ENCODE measurements around the gene CRIM1. TPM values are rescaled to one million over a fixed set of nuclear protein-coding genes. Genes with fewer than 3 reads are reported as not detected.

Gene CRIM1
- total RNA-seq, 1 donor from 2014 or later: 35.3 TPM

DNA sequence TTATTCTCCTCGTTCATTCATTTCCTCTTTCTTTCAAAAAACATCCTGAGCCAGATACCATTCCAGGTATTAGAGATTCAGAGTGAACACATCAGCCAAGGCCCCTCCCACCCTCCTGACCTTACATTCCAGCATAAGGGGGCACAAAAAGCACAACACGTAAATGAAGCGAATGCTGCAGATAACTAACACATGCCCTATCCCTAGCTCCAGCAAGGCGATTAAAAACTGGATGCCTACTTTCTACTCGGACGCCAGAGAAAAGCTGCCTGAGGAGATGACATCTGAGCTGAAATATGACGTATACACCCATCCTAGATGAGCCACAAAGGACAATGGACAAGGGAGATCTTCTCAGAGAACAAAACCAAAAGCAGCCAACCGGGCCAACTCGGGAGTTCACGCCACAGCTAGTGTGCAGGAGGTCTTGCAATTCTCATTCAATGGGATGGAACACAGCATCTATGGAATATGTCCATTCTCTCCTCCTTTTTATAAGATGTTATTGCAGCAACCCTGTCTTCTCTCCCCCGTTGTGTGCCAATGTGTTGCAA is 208.9 kb downstream of the CRIM1 start:
- peaks cover 5% of the 10 kb centered on the region for H3K36me3 ChIP-seq (ENCODE audit: control insufficient read depth, insufficient read depth, low read length)
- no peak for TF ChIP-seq CTCF (IDR thresholded peaks at IDR 0.05; ENCODE audit: insufficient read depth, low read length, severe bottlenecking)
- no peak for DNase-seq (ENCODE audit: low read depth)
- H3K27me3 ChIP-seq (ENCODE audit: control insufficient read depth, insufficient read depth, low read length): no peaks in the 10 kb centered on the region
- H3K4me3 ChIP-seq (ENCODE audit: low read depth, low read length): no peak overlapping the region
- FAIRE-seq: no peak

GRCh38 chr2:36565712-36566111 is 210.1 kb downstream of the CRIM1 start:
- Histone ChIP-seq H3K27me3 (ENCODE audit: control insufficient read depth, insufficient read depth, low read length) (no peaks in the 10 kb centered on the region), H3K36me3 (ENCODE audit: control insufficient read depth, insufficient read depth, low read length) (peaks cover 3% of the 10 kb centered on the region), H3K4me3 (ENCODE audit: low read depth, low read length) (no peak overlapping the region)
- no peak for FAIRE-seq
- TF ChIP-seq CTCF (IDR thresholded peaks at IDR 0.05; ENCODE audit: insufficient read depth, low read length, severe bottlenecking): no peak
- no peak for DNase-seq (ENCODE audit: low read depth)

DNA sequence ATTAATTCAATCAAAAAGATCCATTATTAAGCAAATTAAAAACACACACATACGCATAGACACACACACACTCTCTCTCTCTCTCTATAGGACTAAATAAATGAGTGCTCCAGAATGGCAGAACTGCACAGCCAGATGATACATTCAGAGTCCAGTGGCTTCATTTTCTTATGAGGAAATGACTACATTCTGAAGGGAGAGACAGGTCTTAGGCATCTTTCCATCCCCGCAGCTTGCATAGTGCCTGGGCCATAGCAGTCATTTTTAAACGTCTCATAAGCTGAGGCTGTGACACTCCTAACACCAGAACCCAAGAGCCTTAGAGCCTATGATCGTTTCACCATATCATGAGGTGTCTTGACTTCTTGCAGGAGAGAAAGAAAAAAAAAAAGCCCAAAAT is 211.3 kb downstream of the CRIM1 start:
- no peak for TF ChIP-seq CTCF (IDR thresholded peaks at IDR 0.05; ENCODE audit: insufficient read depth, low read length, severe bottlenecking)
- Histone ChIP-seq H3K36me3 (ENCODE audit: control insufficient read depth, insufficient read depth, low read length) (peaks cover 3% of the 10 kb centered on the region), H3K27me3 (ENCODE audit: control insufficient read depth, insufficient read depth, low read length) (no peaks in the 10 kb centered on the region), H3K4me3 (ENCODE audit: low read depth, low read length) (no peak overlapping the region)
- no peak for DNase-seq (ENCODE audit: low read depth)
- no peak for FAIRE-seq

- no peak for TF ChIP-seq CTCF (IDR thresholded peaks at IDR 0.05; ENCODE audit: insufficient read depth, low read length, severe bottlenecking)
- DNase-seq (ENCODE audit: low read depth) (no peak), FAIRE-seq (no peak)
- Histone ChIP-seq H3K27me3 (ENCODE audit: control insufficient read depth, insufficient read depth, low read length) (no peaks in the 10 kb centered on the region), H3K36me3 (ENCODE audit: control insufficient read depth, insufficient read depth, low read length) (peaks cover 3% of the 10 kb centered on the region), H3K4me3 (ENCODE audit: low read depth, low read length) (no peak overlapping the region)
Measured at GRCh38 chr2:36567711-36568408, 212.3 kb downstream of the CRIM1 start.

DNA sequence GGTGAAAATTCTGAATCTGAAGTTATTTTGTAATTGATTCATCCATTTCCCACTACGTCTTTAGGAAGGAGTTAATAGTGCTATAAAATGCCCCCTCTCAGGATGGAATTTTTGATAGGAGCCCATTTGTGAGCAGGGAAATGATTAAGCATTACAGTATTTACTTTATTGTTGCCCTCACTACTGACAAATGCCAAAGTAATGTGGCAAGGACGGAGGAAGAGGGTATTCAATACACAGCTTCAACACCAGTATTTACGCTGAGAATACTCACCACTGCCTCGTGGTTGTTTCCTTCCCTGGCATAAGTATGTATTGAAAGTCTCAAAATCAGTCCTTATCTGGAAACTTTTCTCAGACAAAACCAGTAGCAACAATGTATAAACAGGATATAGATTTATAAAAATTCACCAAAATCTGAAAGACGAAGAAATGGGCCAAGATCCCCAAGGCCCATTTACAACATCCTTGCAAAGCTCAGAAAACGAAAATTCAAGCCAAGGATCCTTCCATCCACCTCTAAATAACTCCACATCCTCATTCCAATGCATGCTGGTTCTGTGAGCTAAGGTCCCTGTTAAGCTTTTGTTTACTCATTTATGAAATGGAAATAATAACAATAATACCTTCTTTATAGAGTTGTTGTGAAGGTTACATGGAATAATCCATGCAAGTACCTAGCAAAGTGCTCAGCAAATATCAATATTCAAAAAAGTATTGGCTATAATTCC is 213.1 kb downstream of the CRIM1 start:
- Histone ChIP-seq H3K4me3 (ENCODE audit: low read depth, low read length) (no peak overlapping the region), H3K27me3 (ENCODE audit: control insufficient read depth, insufficient read depth, low read length) (no peaks in the 10 kb centered on the region), H3K36me3 (ENCODE audit: control insufficient read depth, insufficient read depth, low read length) (peaks cover 3% of the 10 kb centered on the region)
- FAIRE-seq (no peak), DNase-seq (ENCODE audit: low read depth) (peak; percentile 84)
- no peak for TF ChIP-seq CTCF (IDR thresholded peaks at IDR 0.05; ENCODE audit: insufficient read depth, low read length, severe bottlenecking)

Measured in bronchial epithelial cell (primary cell).